ENCODE results near the gene NUP160.
A peak's percentile ranks its signal among the peaks of the same experiment; 100 is the strongest.
"Not testable (repeated sequence)": the region's sequence is repeated elsewhere in the genome, so short reads cannot be mapped to it uniquely, and the experiment has no call there.

The NUP160 gene

GRCh38 chr11:47847892-47848699 is at the start of gene NUP160:
TSS of gene NUP160 (minus strand) at chr11:47848350. CDS start at chr11:47848318, 32 bp downstream.
- DNase-seq, result peak; percentile 80

- DNase-seq, result no peak
Observed at GRCh38 chr11:47896199-47896598, 48.0 kb upstream of the NUP160 start.

- no peak for DNase-seq
Observed at GRCh38 chr11:47895035-47895434, 46.9 kb upstream of the NUP160 start.

- not testable (repeated sequence) for DNase-seq
Observed at GRCh38 chr11:47892546-47893276, 44.6 kb upstream of the NUP160 start.

GRCh38 chr11:47891886-47892285 is 43.7 kb upstream of the NUP160 start:
- DNase-seq, result no peak

- no peak for DNase-seq
Observed at GRCh38 chr11:47889714-47890441, 41.7 kb upstream of the NUP160 start.

- DNase-seq, result no peak
Observed at GRCh38 chr11:47887910-47888569, 39.9 kb upstream of the NUP160 start.

GRCh38 chr11:47886096-47886495 is 37.9 kb upstream of the NUP160 start:
- DNase-seq, result no peak

- not testable (repeated sequence) for DNase-seq
Observed at GRCh38 chr11:47882437-47882836, 34.3 kb upstream of the NUP160 start.

- no peak for DNase-seq
Observed at GRCh38 chr11:47881145-47881544, 33.0 kb upstream of the NUP160 start.

GRCh38 chr11:47879259-47880158 is 31.4 kb upstream of the NUP160 start:
- DNase-seq, result no peak

GRCh38 chr11:47875858-47876257 is 27.7 kb upstream of the NUP160 start:
- DNase-seq, result not testable (repeated sequence)

GRCh38 chr11:47870404-47870803 is 22.3 kb upstream of the NUP160 start:
- no peak for DNase-seq

- no peak for DNase-seq
Observed at GRCh38 chr11:47869544-47870393, 21.6 kb upstream of the NUP160 start.

- no peak for DNase-seq
Observed at GRCh38 chr11:47867823-47868222, 19.7 kb upstream of the NUP160 start.

GRCh38 chr11:47866892-47867291 is 18.7 kb upstream of the NUP160 start:
- not testable (repeated sequence) for DNase-seq

GRCh38 chr11:47864901-47865300 is 16.8 kb upstream of the NUP160 start:
- no peak for DNase-seq

- DNase-seq, result no peak
Observed at GRCh38 chr11:47863898-47864430, 15.8 kb upstream of the NUP160 start.

- DNase-seq, result no peak
Observed at GRCh38 chr11:47863189-47863897, 15.2 kb upstream of the NUP160 start.

GRCh38 chr11:47861728-47862127 is 13.6 kb upstream of the NUP160 start:
- no peak for DNase-seq

Data from NCI-H345 (cell line).